GM21529 (cell line): ENCODE data around the gene CIC.

ENCODE experiments used
- ATAC-seq: cut with Tn5 transposase; IDR thresholded peaks from one replicate; pipeline ENCODE4 v1.9.1; 2021; ENCODE audit not compliant: unreplicated experiment

Gene CIC

DNA sequence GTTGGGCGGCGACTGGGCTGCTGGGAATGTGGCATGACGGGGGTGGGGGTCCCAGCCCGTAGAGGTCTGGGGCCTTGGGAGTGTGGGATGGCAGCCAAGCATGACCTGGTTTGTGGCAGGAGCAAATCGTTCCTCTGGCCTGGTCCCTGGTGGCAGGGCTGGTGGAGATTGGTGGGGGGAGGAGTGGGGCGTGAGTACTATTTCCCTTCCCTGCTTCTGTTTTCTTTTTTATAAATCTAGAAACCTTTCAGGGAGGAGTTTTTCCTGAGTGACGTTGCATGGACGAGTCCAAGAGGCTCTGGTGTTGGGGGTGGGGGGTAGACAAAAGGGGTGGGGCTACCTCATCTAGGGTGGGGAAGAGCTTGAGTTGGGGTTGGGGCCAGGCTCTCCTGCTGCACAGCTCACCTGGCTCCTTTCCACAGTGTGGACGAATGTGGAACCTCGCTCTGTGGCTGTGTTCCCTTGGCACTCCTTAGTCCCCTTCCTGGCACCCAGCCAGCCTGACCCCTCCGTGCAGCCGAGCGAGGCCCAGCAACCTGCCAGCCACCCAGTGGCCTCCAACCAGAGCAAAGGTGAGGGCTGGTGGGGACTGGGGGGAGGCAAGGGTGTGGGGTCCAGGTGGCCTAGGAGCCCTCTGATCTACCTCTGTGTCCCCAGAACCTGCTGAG lies 17.4 kb downstream of the CIC start:
- no peak for ATAC-seq

DNA sequence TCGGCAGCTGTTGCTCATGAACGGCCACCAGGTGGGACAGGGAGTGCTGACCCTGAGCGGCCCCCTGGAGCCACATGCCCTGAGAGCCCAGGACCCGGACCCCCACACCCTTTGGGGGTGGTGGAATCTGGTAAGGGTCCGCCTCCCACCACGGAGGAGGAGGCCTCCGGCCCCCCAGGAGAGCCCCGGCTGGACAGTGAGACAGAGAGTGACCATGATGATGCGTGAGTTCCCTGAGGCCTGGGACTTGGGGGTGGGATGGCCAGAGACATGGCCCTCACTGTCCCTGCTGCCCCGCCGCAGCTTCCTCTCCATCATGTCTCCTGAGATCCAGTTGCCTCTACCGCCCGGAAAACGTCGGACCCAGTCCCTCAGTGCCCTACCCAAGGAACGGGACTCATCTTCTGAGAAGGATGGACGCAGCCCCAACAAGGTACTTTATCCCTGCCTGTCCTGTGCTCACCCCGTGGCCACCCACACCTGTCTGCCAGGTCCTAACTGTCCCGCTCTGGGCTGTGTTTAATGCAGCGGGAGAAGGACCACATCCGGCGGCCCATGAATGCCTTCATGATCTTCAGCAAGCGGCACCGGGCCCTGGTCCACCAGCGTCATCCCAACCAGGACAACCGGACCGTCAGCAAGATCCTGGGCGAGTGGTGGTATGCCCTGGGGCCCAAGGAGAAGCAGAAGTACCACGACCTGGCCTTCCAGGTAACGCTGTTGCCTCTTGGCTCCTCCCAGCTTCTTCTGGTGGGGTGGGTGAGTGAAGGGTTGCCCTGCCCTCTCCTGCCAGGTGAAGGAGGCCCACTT lies 18.2 kb downstream of the CIC start:
- no peak for ATAC-seq

DNA sequence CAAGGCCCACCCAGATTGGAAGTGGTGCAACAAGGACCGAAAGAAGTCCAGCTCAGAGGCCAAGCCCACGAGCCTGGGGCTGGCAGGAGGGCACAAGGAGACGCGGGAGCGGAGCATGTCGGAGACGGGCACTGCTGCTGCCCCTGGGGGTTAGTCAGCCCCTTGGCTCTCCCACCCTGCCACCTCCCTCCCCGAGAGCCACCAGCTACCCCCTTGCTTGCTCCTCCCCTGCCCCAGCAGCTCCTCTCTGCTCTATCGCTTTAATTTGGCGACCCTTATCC lies 18.7 kb downstream of the CIC start:
- no peak for ATAC-seq

DNA sequence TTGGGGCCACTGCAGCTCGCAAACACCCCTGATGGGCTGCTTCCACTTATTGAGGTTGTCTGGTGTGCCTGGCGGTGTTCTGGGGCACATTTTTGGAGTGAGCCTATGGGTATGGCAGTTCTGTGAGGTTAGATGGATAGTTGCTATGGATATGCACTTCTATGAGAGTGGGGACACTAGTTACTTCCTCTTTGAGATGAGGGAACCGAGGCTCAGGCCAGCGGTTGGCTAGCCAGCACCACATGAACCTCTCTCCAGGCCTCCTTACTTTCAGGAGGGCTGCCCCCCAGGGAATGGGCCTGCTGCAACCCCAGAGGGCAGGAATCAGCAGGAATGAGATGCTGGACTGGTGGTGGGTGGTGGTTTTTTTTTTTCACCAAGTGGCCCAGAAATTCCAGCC lies 19.3 kb downstream of the CIC start:
- ATAC-seq, result no peak

DNA sequence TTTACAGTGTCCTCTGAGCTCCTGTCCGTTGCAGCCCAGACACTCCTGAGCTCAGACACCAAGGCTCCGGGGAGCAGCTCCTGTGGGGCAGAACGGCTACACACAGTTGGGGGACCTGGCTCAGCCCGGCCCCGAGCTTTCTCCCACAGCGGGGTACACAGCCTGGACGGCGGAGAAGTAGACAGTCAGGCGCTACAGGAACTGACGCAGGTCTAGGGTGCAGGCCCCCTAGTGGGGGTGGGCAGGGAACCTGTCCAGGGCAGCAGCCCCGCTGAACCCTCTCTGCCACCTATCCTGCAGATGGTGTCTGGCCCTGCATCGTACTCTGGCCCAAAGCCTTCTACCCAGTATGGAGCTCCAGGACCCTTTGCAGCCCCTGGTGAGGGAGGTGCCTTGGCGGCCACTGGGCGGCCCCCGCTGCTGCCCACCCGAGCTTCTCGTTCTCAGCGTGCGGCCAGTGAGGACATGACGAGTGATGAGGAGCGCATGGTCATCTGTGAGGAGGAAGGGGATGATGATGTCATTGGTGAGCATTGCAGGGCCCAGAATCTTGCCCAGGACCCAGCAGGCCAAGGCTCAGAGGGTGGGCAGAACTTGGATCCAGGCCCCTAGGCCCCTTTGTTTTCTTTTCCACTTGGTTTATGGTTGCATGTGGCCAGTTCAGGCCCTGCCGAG lies 20.0 kb downstream of the CIC start:
- ATAC-seq, result no peak

DNA sequence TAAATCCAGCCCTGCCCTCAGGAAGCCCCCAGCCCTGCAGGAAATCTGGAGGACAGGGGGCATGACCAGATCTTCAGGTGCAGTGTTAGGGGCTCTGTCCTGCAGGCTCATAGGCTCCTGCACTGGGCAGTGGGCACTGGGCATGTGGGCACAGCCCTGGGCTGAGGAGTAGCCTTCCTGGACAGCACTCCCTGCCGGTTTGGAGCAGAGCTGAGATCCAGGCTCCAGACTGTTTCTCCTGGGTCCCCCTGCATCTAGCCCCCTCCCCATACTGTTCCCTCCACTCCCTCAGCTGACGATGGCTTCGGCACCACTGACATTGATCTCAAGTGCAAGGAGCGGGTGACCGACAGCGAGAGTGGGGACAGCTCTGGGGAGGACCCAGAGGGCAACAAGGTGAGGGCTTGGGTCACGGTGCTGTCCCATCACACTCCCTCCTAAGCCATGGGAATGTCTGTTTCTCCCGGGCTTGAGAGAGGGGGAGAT lies 20.5 kb downstream of the CIC start:
- no peak for ATAC-seq

DNA sequence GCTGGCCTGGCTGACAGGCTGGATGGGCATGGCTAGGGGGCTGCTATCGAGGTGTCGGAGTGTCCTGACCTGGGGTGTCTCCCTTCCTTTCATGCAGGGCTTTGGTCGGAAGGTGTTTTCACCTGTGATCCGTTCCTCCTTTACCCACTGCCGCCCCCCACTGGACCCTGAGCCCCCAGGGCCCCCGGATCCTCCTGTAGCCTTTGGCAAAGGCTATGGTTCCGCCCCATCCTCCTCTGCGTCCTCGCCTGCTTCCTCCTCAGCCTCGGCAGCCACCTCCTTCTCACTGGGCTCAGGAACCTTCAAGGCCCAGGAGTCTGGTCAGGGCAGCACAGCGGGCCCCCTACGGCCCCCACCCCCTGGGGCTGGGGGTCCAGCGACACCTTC lies 21.1 kb downstream of the CIC start:
- no peak for ATAC-seq

DNA sequence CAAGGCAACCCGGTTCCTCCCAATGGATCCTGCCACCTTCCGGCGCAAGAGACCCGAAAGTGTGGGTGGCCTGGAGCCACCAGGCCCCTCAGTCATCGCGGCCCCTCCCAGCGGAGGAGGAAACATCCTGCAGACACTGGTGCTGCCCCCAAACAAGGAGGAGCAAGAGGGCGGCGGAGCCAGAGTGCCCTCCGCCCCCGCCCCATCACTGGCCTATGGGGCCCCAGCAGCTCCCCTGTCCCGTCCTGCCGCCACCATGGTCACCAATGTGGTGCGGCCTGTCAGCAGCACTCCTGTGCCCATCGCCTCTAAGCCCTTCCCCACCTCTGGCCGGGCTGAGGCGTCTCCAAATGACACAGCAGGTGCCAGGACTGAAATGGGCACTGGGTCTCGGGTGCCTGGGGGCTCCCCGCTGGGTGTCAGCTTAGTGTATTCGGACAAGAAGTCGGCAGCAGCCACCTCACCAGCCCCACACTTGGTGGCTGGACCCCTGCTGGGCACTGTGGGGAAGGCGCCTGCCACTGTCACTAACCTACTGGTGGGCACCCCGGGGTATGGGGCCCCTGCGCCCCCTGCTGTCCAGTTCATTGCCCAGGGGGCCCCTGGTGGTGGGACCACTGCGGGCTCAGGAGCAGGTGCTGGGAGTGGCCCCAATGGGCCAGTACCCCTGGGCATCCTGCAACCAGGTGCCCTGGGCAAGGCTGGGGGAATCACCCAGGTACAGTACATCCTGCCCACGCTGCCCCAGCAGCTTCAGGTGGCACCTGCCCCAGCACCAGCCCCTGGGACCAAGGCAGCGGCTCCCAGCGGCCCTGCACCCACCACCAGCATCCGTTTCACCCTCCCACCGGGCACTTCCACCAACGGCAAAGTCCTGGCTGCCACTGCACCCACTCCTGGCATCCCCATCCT lies 21.7 kb downstream of the CIC start:
- no peak for ATAC-seq

DNA sequence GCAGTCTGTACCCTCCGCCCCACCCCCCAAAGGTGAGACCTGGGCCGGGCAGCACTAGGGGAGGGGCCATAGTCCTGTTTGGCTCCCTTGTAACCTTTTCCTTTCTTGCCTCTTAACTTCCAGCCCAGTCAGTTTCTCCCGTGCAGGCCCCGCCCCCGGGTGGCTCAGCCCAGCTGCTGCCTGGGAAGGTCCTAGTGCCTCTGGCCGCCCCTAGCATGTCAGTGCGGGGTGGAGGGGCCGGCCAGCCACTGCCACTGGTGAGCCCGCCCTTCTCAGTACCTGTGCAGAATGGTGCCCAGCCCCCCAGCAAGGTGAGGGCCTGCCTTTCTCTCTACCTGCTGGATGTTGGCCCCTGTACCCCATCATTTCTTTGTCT lies 22.4 kb downstream of the CIC start:
- no peak for ATAC-seq

DNA sequence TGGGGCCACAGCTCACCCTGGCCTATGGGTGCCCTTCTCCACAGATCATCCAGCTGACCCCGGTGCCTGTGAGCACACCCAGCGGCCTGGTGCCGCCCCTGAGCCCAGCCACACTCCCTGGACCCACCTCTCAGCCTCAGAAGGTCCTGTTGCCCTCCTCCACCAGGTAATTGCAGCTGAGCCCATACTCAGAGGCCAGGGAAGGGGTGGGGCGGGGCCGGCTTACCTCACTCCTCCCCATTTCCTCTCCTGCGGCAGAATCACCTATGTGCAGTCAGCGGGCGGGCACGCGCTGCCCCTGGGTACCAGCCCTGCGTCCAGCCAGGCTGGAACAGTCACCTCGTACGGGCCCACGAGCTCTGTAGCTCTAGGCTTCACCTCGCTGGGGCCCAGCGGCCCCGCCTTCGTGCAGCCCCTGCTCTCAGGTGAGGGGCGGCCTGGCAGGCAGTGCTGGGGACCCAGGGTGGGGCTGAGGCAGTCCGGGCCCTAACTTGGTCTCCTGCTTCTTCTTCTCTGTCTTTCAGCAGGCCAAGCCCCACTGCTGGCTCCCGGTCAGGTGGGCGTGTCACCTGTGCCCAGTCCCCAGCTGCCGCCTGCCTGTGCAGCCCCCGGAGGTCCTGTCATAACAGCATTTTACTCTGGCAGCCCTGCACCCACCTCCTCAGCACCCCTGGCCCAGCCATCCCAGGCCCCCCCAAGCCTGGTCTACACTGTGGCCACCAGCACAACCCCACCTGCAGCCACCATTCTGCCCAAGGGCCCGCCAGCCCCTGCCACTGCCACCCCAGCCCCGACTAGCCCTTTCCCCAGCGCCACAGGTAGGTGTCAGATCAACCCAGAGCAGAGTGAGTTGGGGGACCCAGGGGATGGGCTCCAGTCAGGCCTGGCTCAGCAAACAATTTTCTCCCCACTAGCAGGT lies 23.2 kb downstream of the CIC start:
- ATAC-seq, result no peak

DNA sequence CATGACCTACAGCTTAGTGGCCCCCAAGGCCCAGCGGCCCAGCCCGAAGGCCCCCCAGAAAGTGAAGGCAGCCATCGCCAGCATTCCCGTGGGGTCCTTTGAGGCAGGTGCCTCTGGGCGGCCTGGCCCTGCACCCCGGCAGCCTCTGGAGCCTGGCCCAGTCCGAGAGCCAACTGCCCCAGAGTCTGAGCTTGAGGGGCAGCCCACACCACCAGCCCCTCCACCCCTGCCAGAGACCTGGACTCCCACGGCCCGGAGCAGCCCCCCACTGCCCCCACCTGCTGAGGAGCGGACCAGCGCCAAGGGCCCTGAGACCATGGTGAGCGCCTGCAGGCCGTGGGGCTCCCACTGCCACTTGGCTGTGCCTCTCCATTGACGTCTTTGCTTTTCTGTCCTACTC lies 23.9 kb downstream of the CIC start:
- ATAC-seq, result no peak

DNA sequence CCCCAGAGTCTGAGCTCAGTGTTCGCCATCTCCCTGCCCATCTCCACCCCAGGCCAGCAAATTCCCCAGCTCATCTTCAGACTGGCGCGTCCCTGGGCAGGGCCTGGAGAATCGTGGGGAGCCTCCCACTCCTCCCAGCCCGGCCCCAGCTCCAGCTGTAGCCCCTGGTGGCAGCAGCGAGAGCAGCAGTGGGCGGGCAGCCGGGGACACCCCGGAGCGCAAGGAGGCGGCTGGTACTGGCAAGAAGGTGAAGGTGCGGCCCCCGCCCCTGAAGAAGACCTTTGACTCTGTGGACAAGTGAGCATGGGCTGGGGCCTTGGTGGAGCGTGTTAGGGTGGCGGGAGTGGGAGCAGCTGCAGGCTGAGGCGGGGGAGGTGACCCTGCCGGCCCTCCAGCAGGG lies 24.5 kb downstream of the CIC start:
- no peak for ATAC-seq

DNA sequence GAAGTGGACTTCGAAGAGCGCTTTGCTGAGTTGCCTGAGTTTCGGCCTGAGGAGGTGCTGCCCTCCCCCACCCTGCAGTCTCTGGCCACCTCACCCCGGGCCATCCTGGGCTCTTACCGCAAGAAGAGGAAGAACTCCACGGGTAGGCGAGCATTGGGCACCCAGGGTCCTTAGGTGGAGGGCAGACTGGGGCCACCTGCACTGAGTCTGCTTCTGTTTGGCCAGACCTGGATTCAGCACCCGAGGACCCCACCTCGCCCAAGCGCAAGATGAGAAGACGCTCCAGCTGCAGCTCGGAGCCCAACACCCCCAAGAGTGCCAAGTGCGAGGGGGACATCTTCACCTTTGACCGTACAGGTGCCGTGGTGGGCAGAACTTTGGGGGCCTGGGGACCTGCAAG lies 24.9 kb downstream of the CIC start:
- no peak for ATAC-seq

DNA sequence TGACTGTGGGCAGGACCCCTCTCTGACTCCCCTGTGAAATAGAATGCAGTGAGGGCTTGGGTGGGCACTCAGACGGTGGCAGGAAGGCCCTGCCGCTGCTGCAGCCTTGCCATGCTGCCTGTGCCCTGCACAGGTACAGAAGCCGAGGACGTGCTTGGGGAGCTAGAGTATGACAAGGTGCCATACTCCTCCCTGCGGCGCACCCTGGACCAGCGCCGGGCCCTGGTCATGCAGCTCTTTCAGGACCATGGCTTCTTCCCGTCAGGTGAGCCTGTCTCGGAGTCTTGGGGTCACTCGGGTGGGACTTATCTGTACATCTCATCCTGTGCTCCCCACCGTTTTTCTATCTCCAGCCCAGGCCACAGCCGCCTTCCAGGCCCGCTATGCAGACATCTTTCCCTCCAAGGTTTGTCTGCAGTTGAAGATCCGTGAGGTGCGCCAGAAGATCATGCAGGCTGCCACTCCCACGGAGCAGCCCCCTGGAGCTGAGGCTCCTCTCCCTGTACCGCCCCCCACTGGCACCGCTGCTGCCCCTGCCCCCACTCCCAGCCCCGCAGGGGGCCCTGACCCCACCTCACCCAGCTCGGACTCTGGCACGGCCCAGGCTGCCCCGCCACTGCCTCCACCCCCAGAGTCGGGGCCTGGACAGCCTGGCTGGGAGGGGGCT lies 25.6 kb downstream of the CIC start:
- ATAC-seq, result no peak

DNA sequence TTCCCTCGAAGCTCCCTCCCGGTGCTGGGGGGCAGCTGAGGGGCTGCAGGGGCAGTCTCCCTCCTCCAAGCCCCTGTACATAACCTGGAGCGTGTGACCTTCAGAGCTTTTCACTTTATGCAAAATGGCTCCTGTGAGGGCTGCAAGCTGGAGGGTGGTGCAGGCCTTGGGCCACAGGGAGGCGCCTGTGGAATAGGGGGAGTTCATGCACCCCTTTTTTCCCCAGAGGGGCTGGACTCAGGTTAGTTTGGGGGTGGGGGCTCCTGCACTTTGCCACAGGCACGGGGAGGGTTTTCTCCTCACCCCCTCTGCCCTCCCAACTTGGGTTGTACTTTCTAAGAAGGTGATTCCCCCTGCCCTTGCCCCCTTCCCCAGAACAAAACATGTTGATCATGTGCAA lies 26.3 kb downstream of the CIC start:
- no peak for ATAC-seq

DNA sequence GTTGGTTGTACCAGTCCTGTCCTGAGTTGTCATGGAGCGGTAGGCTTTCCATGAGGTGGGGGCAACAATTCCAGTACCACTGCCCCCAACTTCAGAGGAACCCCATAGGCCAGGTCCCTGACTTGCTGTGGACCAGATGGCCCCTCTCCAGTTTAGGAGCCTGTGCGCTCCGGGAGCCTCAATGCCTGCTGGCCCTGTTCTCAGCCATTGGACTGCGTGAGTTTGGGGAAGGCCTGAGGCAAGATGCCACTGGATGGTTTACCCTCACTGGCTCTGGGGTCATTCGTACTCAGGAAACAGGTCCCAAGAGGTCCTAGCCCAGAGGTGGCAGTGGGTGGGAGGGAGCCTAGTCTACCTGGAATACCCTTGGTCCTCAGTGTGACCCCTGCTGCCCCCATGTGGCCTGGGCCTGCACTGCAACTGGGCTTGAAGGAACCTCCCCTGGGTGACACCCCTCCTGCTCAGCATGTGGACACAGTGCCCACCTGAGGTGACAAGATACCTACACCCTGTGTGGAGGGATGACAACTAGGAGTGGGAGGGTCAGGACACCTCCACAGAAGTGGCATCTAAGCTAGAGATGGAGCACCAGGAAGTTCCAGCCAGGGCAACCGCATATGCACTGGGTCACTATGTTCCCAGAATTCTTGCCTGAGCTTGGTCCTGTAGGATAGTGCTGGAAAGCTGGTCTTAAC lies 26.9 kb downstream of the CIC start:
- peak; percentile 51 for ATAC-seq

DNA sequence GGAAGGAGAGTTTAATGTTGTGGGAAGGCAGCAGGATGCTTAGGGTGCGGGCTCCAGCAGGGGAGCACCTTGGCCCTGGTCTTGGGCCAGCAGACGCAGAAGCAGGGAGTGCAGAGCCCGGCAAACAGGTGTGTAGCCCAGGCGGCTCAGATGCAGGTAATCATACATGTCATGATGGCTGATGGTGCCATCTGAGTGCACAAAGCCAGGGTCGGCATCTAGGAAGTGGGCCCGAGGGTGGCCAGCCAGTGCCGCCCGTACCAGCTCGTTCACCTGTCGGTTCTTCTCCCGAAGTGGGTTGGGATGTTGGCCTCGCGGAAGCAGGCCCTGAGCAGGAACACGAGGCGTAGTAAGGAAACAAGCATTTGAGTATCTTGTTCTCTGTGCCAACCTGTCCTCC lies 28.0 kb downstream of the CIC start:
- no peak for ATAC-seq

DNA sequence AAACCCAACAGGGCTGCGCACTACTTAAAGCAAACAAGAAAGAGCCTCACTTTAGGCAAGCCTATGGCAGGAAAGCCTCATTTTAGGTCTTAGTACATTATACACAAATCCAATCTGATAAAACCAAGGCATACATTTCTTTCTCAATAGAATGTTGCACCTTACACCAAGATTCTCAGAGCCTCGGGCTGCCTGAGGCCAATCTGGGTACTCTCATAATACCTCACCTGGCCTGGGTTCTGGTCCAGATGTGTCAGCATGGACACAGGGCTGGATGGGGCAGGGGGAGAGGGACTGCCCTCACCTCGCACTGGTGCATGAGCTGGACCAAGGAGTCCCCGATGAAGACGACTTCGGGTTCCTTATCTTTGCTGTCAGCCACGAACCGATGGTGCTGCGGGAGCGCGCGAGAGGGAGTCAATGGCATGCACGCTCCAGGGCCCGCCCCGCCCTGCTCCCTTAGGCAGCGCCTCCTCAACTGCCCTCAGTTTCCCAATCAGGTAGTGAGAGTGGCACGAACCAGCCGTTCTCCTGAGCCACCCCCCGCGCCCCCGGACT lies 32.7 kb downstream of the CIC start, which contains the start of gene PRR19:
Gene PRR19, plus strand, starts transcription at position 487 of the 558 bp plus-strand sequence. CDS start 7,453 bp downstream, outside the sequence.
- ATAC-seq, result peak; percentile 9

DNA sequence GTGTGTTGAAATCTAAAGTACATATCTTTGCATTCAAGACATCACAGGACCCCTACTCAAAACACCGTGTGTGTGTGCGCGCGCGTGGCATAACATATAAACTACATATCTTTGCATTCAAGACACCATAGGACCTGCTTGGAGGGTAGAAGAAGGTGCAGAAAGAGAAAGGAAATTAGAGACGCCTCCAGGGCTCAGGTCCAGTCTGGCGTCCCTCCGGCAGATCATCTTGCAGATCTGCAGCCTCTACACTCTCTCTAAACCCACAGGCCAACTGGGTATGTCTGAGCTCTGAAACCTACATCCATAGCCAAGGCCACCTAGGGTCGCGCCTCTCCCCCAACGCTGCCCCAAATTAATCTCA lies 34.0 kb downstream of the CIC start:
- no peak for ATAC-seq
